DMS153 (cell line): ENCODE data around the gene YBEY.

ENCODE experiments used
- DNase-seq: peaks from one replicate; lab custom pipeline; 2025; lab: John Stamatoyannopoulos, UW

Gene YBEY

GRCh38 chr21:46328151-46328550 is 42.0 kb downstream of the YBEY start:
- no peak for DNase-seq

DNA sequence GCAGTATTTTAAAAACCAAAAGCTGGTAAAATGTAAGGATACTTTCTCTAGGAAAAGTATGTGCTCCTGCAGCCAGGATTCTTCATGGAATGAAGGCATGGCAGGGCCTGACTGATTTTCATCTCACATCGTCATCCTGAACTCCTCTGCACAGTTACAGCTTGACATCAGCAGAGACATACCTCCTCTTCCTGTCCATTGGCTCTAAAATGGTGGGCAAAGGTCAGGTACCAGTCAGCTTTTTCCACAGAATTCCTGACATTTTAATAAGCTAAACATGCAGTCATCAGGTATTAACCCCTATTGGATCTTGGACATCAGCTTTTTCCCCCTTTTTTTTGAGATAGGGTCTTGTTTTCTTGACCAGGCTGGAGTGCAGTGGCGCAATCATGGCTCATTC is 43.7 kb downstream of the YBEY start:
- DNase-seq: no peak

- no peak for DNase-seq
Measured at GRCh38 chr21:46334351-46335140, 48.4 kb downstream of the YBEY start.

- no peak for DNase-seq
Measured at GRCh38 chr21:46336603-46337002, 50.5 kb downstream of the YBEY start.

DNA sequence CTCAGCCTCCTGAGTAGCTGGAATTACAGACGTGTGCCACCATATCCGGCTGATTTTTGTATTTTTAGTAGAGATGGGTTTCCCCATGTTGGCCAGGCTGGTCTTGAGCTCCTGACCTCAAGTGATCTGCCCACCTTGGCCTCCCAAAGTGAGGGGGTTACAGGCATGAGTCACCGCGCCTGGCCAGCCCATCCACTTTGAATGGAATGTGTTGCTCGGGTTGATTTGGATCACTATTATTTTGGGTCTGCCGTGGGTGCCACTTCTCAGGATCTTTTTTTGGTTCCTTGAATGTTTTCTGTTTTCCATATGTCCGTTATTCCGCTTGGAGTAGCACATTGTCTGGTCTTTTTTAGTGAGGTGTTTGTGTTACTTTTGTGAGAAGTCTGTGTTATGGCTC is 54.9 kb downstream of the YBEY start:
- DNase-seq: no peak

GRCh38 chr21:46344219-46344915 is 58.2 kb downstream of the YBEY start:
- DNase-seq: no peak

DNA sequence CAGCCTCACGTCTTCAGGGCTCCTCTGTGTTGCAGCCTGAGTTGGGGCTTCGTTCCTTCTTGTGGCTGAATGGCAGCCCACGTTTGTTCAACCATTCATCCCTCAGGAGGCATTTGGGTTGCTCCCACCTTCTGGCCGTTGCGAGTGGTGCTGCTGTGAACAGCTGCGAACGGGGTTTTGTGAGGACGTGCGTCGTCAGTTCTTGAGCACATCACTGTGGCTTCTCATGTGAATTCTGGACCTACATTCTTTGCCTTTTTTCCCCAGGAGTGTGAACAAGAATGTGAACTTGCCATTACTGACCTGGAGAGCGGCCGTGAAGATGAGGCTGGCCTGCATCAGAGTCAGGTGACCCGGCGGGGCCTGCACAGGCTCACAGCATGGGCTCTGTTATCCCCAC is 59.7 kb downstream of the YBEY start:
- no peak for DNase-seq

GRCh38 chr21:46346296-46347202 is 60.4 kb downstream of the YBEY start:
- DNase-seq: no peak

DNA sequence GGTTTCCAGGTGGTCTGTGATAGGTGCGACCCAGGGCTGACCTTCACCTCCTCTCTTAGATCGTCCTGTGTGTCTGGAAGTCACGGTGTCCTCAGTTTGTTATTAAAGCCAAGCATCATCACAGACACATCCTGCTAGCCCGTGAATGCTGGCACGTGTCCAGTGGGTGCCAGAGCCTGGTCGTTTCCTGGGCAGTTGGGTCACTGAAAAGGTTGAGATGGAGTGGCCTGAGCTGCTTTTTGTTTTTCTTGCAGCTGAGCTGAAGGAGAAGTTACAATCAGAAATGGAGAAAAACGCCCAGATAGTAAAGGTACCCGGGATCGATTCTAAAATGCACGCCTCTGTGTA is 61.0 kb downstream of the YBEY start:
- no peak for DNase-seq
